Measurements from ENCODE around the gene CEBPA.

DNA sequence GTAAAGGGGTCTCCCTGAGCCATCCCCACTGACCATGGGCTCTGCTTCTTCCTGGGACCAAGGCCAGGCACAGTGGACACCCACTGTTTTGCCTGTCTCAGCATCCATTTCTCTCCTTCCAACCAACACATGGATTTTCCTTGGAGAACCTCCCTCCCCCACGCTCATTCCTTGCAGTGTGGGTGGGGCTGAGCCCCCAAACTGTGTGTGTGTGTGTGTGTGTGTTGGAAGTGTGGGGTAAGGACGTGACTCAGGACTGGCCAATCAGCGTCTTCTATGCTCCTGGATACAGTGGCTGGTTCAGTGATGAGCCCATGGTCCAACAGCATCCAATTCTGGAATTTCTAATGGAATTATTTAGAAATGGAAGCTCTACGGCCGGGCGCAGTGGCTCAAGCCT, 18.7 kb downstream of the CEBPA start:
- TF ChIP-seq, protein P1, sequence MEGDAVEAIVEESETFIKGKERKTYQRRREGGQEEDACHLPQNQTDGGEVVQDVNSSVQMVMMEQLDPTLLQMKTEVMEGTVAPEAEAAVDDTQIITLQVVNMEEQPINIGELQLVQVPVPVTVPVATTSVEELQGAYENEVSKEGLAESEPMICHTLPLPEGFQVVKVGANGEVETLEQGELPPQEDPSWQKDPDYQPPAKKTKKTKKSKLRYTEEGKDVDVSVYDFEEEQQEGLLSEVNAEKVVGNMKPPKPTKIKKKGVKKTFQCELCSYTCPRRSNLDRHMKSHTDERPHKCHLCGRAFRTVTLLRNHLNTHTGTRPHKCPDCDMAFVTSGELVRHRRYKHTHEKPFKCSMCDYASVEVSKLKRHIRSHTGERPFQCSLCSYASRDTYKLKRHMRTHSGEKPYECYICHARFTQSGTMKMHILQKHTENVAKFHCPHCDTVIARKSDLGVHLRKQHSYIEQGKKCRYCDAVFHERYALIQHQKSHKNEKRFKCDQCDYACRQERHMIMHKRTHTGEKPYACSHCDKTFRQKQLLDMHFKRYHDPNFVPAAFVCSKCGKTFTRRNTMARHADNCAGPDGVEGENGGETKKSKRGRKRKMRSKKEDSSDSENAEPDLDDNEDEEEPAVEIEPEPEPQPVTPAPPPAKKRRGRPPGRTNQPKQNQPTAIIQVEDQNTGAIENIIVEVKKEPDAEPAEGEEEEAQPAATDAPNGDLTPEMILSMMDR (IDR thresholded peaks at IDR 0.05) = no peak
- TF ChIP-seq POLR2A (IDR thresholded peaks at IDR 0.05) = no peak

Data from esophagus squamous epithelium (tissue), 4 donors.